Neural cell (in vitro differentiated cells): ENCODE measurements around the gene TMEM132C. TPM values are rescaled to one million over a fixed set of nuclear protein-coding genes. Genes with fewer than 3 reads are reported as not detected.

Source experiments
- H2AFZ ChIP-seq: fragments of 200-600, 300-800 bp; sonication (generic), shearing (Covaris generic); 2 replicates; pipeline ENCODE4 v1.6.0; 2014; ENCODE audit warnings: low read depth, mild to moderate bottlenecking, antibody characterized with exemption, low read length, moderate library complexity
- H3F3A ChIP-seq: fragments of 200-600 bp; shearing (Covaris generic); 2 replicates; pipeline ENCODE4 v1.6.1; 2016; ENCODE audit warnings: mild to moderate bottlenecking, moderate library complexity, mixed read lengths, antibody characterized with exemption, low read length; ENCODE audit not compliant: insufficient read depth, poor library complexity, severe bottlenecking
- H3K27ac ChIP-seq: fragments of 200-600, 300-800 bp; sonication (generic), shearing (Covaris generic); 2 replicates; pipeline ENCODE4 v1.5.1; 2014; ENCODE audit warnings: mild to moderate bottlenecking, low read length, moderate library complexity
- H3K27me3 ChIP-seq: fragments of 300-800, 200-600 bp; sonication (generic), shearing (Covaris generic); 2 replicates; pipeline ENCODE4 v1.6.0; 2014; ENCODE audit warnings: mild to moderate bottlenecking, low read depth, low read length, moderate library complexity; ENCODE audit not compliant: insufficient read depth
- H3K36me3 ChIP-seq: fragments of 300-800, 200-600 bp; sonication (generic), shearing (Covaris generic); 2 replicates; pipeline ENCODE4 v1.5.1; 2014; ENCODE audit warnings: mild to moderate bottlenecking, antibody characterized with exemption, low read length, moderate library complexity; ENCODE audit not compliant: insufficient read depth
- H3K4me2 ChIP-seq: fragments of 300-800, 200-600 bp; sonication (generic), shearing (Covaris generic); 2 replicates; pipeline ENCODE4 v1.6.0; 2014; ENCODE audit warnings: mild to moderate bottlenecking, low read length
- H3K4me3 ChIP-seq: fragments of 300-800, 200-600 bp; sonication (generic), shearing (Covaris generic); 2 replicates; pipeline ENCODE4 v1.5.1; 2014; ENCODE audit warnings: mild to moderate bottlenecking, low read length, moderate library complexity
- H3K79me2 ChIP-seq: fragments of 200-600 bp; shearing (Covaris generic); replicated peaks from 2 replicates; pipeline ENCODE4 v1.6.0; 2014; ENCODE audit warnings: mild to moderate bottlenecking, low read length, moderate library complexity; ENCODE audit not compliant: insufficient read depth
- H3K9ac ChIP-seq: fragments of 300-800, 200-600 bp; sonication (generic), shearing (Covaris generic); 2 replicates; pipeline ENCODE4 v1.6.1; 2016; ENCODE audit warnings: mild to moderate bottlenecking, low read length, mixed read lengths
- H3K9me2 ChIP-seq: fragments of 200-600 bp; shearing (Covaris generic); 2 replicates; pipeline ENCODE4 v1.6.1; 2016; ENCODE audit warnings: mild to moderate bottlenecking, low read length, mixed read lengths; ENCODE audit not compliant: insufficient read depth
- H3K9me3 ChIP-seq: fragments of 200-600, 300-800 bp; sonication (generic), shearing (Covaris generic); 2 replicates; pipeline ENCODE4 v1.6.1; 2016; ENCODE audit warnings: mild to moderate bottlenecking, mixed run types, low read length, moderate library complexity, mixed read lengths
- H4K20me1 ChIP-seq: fragments of 200-600 bp; shearing (Covaris generic); 2 replicates; pipeline ENCODE4 v1.6.1; 2016; ENCODE audit warnings: mild to moderate bottlenecking, mixed run types; ENCODE audit not compliant: insufficient read depth
- CTCF ChIP-seq: fragments of 450-650 bp; IDR thresholded peaks from 2 replicates; pipeline ENCODE4 v1.5.1; 2014; ENCODE audit warnings: antibody characterized with exemption, mild to moderate bottlenecking, moderate library complexity; ENCODE audit not compliant: poor library complexity, severe bottlenecking
- EP300 ChIP-seq: fragments of 450-650 bp; conservative IDR thresholded peaks from 2 replicates; pipeline ENCODE4 v1.6.1; 2014; ENCODE audit warnings: antibody characterized with exemption, mild to moderate bottlenecking, moderate library complexity; ENCODE audit not compliant: poor library complexity, severe bottlenecking
- EZH2 ChIP-seq: fragments of 200-600, 300-800 bp; shearing (Covaris generic), sonication (generic); IDR thresholded peaks from 2 replicates; pipeline ENCODE4 v1.6.1; 2014; ENCODE audit warnings: antibody characterized with exemption, low read length, borderline replicate concordance, mild to moderate bottlenecking; ENCODE audit not compliant: insufficient read depth, poor library complexity, severe bottlenecking
- MXI1 ChIP-seq: fragments of 450-650 bp; conservative IDR thresholded peaks from 2 replicates; pipeline ENCODE4 v1.6.1; 2014; ENCODE audit warnings: antibody characterized with exemption, mild to moderate bottlenecking; ENCODE audit not compliant: poor library complexity, severe bottlenecking
- POLR2AphosphoS5 ChIP-seq: IDR thresholded peaks from 2 replicates; pipeline ENCODE4 v1.6.1; 2012
- RAD21 ChIP-seq: fragments of 450-650 bp; conservative IDR thresholded peaks from 2 replicates; pipeline ENCODE4 v1.6.1; 2014; ENCODE audit warnings: antibody characterized with exemption, mild to moderate bottlenecking, moderate library complexity
- REST ChIP-seq: IDR thresholded peaks from 2 replicates; pipeline ENCODE4 v1.6.1; 2012; ENCODE audit warnings: borderline replicate concordance
- SMC3 ChIP-seq: fragments of 450-650 bp; conservative IDR thresholded peaks from 2 replicates; pipeline ENCODE4 v1.6.1; 2014; ENCODE audit warnings: antibody characterized with exemption, mild to moderate bottlenecking, moderate library complexity; ENCODE audit not compliant: poor library complexity
- TAF1 ChIP-seq: IDR thresholded peaks from 2 replicates; pipeline ENCODE4 v1.6.1; 2012; ENCODE audit warnings: low read depth
- polyA plus RNA-seq: library from polyadenylated mRNA; depleted of rRNA; stranded (reverse); fragments of >200 nt; gene quantifications from 2 replicates; pipeline ENCODE4 v1.2.3, GENCODE V29; 2014

The TMEM132C gene
- polyA plus RNA-seq, 1 donor from 2014 or later: 0.06 TPM

GRCh38 chr12:128420163-128420562, 153.2 kb downstream of the TMEM132C start:
- H4K20me1 ChIP-seq: no peaks in the 10 kb centered on the region
- no peaks in the 10 kb centered on the region for H3F3A ChIP-seq
- H3K36me3 ChIP-seq: no peaks in the 10 kb centered on the region
- no peak for TF ChIP-seq EZH2
- no peak for TF ChIP-seq EP300
- TF ChIP-seq RAD21: no peak
- no peak for TF ChIP-seq POLR2AphosphoS5
- TF ChIP-seq CTCF: no peak
- H3K4me2 ChIP-seq: no peak overlapping the region
- no peak overlapping the region for H2AFZ ChIP-seq
- H3K79me2 ChIP-seq: no peaks in the 10 kb centered on the region
- H3K27ac ChIP-seq: no peak overlapping the region
- no peak overlapping the region for H3K9ac ChIP-seq
- no peaks in the 10 kb centered on the region for H3K9me3 ChIP-seq
- no peaks in the 10 kb centered on the region for H3K27me3 ChIP-seq
- H3K4me3 ChIP-seq: no peak overlapping the region
- no peaks in the 10 kb centered on the region for H3K9me2 ChIP-seq

- H3F3A ChIP-seq: no peaks in the 10 kb centered on the region
- no peaks in the 10 kb centered on the region for H3K36me3 ChIP-seq
- H2AFZ ChIP-seq: no peak overlapping the region
- H3K27ac ChIP-seq: no peak overlapping the region
- H3K4me2 ChIP-seq: no peak overlapping the region
- H3K27me3 ChIP-seq: no peaks in the 10 kb centered on the region
- H4K20me1 ChIP-seq: no peaks in the 10 kb centered on the region
- no peaks in the 10 kb centered on the region for H3K9me3 ChIP-seq
- H3K9ac ChIP-seq: no peak overlapping the region
- H3K79me2 ChIP-seq: no peaks in the 10 kb centered on the region
- H3K9me2 ChIP-seq: no peaks in the 10 kb centered on the region
- no peak overlapping the region for H3K4me3 ChIP-seq
- no peak for TF ChIP-seq TAF1
- TF ChIP-seq EP300: no peak
- TF ChIP-seq SMC3: no peak
- TF ChIP-seq RAD21: no peak
- TF ChIP-seq CTCF: no peak
- TF ChIP-seq EZH2: no peak
- TF ChIP-seq MXI1: no peak
- no peak for TF ChIP-seq POLR2AphosphoS5
- TF ChIP-seq REST: no peak
These were observed 154.4 kb downstream of the TMEM132C start for GRCh38 chr12:128421375-128421774.
